Astrocyte (in vitro differentiated cells and primary cell): ENCODE results near the gene MRPL3. TPM values are rescaled to one million over a fixed set of nuclear protein-coding genes. Genes with fewer than 3 reads are reported as not detected.

Source experiments
- DNase-seq: peaks from one replicate; pipeline ENCODE4 v3.0.0-alpha.2; 2010; ENCODE audit warnings: low read depth
- FAIRE-seq: peaks from 2 replicates; lab custom pipeline; 2011; peaks lifted over from hg19 to GRCh38; lab: Jason Lieb, UNC
- H2AFZ ChIP-seq: 2 replicates; pipeline ENCODE4 v1.6.0; 2012; ENCODE audit warnings: low read depth, low read length, inconsistent platforms
- H3K27ac ChIP-seq: 2 replicates; pipeline ENCODE4 v1.5.1; 2011; ENCODE audit warnings: low read depth, low read length, inconsistent platforms
- H3K27me3 ChIP-seq: 2 replicates; pipeline ENCODE4 v1.6.0; 2011; ENCODE audit warnings: low read length, inconsistent platforms; ENCODE audit not compliant: insufficient read depth
- H3K36me3 ChIP-seq: 2 replicates; pipeline ENCODE4 v1.5.1; 2011; ENCODE audit warnings: low read length, inconsistent platforms; ENCODE audit not compliant: insufficient read depth
- H3K4me1 ChIP-seq: 2 replicates; pipeline ENCODE4 v1.5.1; 2011; ENCODE audit warnings: low read length, inconsistent platforms; ENCODE audit not compliant: insufficient read depth
- H3K4me2 ChIP-seq: 2 replicates; pipeline ENCODE4 v1.6.0; 2012; ENCODE audit warnings: low read length, inconsistent platforms
- H3K4me3 ChIP-seq: 2 replicates; pipeline ENCODE4 v1.5.1; 2011; ENCODE audit warnings: low read depth, mild to moderate bottlenecking, low read length, inconsistent platforms; ENCODE audit not compliant: insufficient read depth
- H3K79me2 ChIP-seq: 2 replicates; pipeline ENCODE4 v1.6.0; 2012; ENCODE audit warnings: mild to moderate bottlenecking, low read length, inconsistent platforms; ENCODE audit not compliant: insufficient read depth
- H3K9ac ChIP-seq: 2 replicates; pipeline ENCODE4 v1.6.0; 2012; ENCODE audit warnings: mild to moderate bottlenecking, low read length, inconsistent platforms
- H3K9me3 ChIP-seq: 2 replicates; pipeline ENCODE4 v1.5.1; 2012; ENCODE audit warnings: low read depth, mild to moderate bottlenecking, low read length, inconsistent platforms; ENCODE audit not compliant: insufficient read depth
- H4K20me1 ChIP-seq: 2 replicates; pipeline ENCODE4 v1.6.0; 2012; ENCODE audit warnings: low read length, inconsistent platforms; ENCODE audit not compliant: insufficient read depth
- H3K27ac Mint-ChIP-seq: one replicate; pipeline ENCODE4 v1.8.0; 2021; ENCODE audit warnings: mild to moderate bottlenecking, mixed read lengths; ENCODE audit not compliant: unreplicated experiment
- H3K27me3 Mint-ChIP-seq: one replicate; pipeline ENCODE4 v1.8.0; 2021; ENCODE audit warnings: low read depth, mixed read lengths; ENCODE audit not compliant: unreplicated experiment
- H3K36me3 Mint-ChIP-seq: one replicate; pipeline ENCODE4 v1.8.0; 2021; ENCODE audit warnings: low read depth, mixed read lengths; ENCODE audit not compliant: unreplicated experiment
- H3K4me1 Mint-ChIP-seq: one replicate; pipeline ENCODE4 v1.8.0; 2021; ENCODE audit warnings: low read depth, mixed read lengths; ENCODE audit not compliant: unreplicated experiment
- H3K4me3 Mint-ChIP-seq: one replicate; pipeline ENCODE4 v1.8.0; 2021; ENCODE audit warnings: mild to moderate bottlenecking, moderate library complexity, mixed read lengths; ENCODE audit not compliant: unreplicated experiment
- H3K9me3 Mint-ChIP-seq: one replicate; pipeline ENCODE4 v1.8.0; 2021; ENCODE audit warnings: mild to moderate bottlenecking, mixed read lengths; ENCODE audit not compliant: unreplicated experiment
- EZH2 ChIP-seq: IDR thresholded peaks from 2 replicates; pipeline ENCODE4 v1.6.1; 2012; ENCODE audit warnings: mild to moderate bottlenecking, low read length, inconsistent platforms; ENCODE audit not compliant: insufficient read depth
- total RNA-seq: library from RNA; stranded (reverse); gene quantifications from 2 replicates; pipeline ENCODE4 v1.2.1, GENCODE V29; 2021
- TF ChIP-seq, protein P1 (sequence below): IDR thresholded peaks from 2 replicates; pipeline ENCODE4 v1.5.1; 2011; ENCODE audit warnings: low read depth, mild to moderate bottlenecking, inconsistent platforms, low read length, moderate library complexity; ENCODE audit not compliant: insufficient read depth

The MRPL3 gene
- total RNA-seq, 1 donor from 2014 or later: 76.1 TPM

DNA sequence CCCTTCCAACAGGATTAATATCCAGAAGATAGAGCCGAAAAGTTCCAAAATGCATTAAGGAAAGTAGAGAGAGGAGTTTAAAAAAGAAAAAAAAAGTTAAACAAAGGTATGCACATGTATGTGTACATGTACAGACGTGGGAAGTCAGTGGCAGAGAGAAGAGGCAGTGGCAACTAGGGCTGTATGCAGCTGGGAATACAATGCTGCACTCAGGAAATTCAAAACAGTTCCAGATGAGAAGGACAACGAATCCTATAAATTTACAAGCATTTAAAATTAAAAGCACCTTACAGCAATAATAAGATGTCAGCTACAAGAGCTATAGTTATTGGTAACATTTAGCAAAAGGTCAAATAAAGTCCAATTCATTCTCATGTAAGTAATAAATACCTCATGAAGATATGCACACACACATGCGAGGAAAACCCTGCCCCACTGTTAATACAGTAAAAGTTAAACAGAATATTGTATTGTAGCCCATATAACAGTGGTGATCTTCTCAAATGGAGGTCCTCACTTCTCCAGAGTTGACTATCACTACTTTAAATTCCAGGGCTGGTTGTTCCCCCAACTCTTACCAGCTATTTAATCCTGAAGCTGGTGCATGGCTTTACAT is 18.2 kb downstream of the MRPL3 start:
- Histone ChIP-seq H3K4me1 (no peaks in the 10 kb centered on the region), H4K20me1 (peaks cover 17% of the 10 kb centered on the region), H3K79me2 (peaks cover 12% of the 10 kb centered on the region), H3K4me3 (no peak overlapping the region), H3K27ac (no peak overlapping the region), H3K9me3 (no peaks in the 10 kb centered on the region), H2AFZ (no peak overlapping the region), H3K36me3 (peaks cover 14% of the 10 kb centered on the region), H3K9ac (no peak overlapping the region), H3K27me3 (no peaks in the 10 kb centered on the region), H3K4me2 (no peak overlapping the region)
- Mint-ChIP-seq H3K4me3 (no peak overlapping the region), H3K27me3 (no peaks in the 10 kb centered on the region), H3K36me3 (peaks cover 5% of the 10 kb centered on the region), H3K4me1 (peaks cover 15% of the 10 kb centered on the region), H3K27ac (peak overlapping the region; percentile 71), H3K9me3 (no peaks in the 10 kb centered on the region)
- no peak for FAIRE-seq
- TF ChIP-seq EZH2: no peak
- TF ChIP-seq, protein P1, sequence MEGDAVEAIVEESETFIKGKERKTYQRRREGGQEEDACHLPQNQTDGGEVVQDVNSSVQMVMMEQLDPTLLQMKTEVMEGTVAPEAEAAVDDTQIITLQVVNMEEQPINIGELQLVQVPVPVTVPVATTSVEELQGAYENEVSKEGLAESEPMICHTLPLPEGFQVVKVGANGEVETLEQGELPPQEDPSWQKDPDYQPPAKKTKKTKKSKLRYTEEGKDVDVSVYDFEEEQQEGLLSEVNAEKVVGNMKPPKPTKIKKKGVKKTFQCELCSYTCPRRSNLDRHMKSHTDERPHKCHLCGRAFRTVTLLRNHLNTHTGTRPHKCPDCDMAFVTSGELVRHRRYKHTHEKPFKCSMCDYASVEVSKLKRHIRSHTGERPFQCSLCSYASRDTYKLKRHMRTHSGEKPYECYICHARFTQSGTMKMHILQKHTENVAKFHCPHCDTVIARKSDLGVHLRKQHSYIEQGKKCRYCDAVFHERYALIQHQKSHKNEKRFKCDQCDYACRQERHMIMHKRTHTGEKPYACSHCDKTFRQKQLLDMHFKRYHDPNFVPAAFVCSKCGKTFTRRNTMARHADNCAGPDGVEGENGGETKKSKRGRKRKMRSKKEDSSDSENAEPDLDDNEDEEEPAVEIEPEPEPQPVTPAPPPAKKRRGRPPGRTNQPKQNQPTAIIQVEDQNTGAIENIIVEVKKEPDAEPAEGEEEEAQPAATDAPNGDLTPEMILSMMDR: no peak
- no peak for DNase-seq

GRCh38 chr3:131480116-131480515 is 22.7 kb downstream of the MRPL3 start:
- H3K4me3 Mint-ChIP-seq: no peak overlapping the region
- Histone ChIP-seq H4K20me1 (peaks cover 13% of the 10 kb centered on the region), H3K4me3 (no peak overlapping the region), H3K79me2 (peaks cover 30% of the 10 kb centered on the region), H3K27ac (no peak overlapping the region), H3K4me2 (no peak overlapping the region), H3K9me3 (no peaks in the 10 kb centered on the region), H3K9ac (no peak overlapping the region), H2AFZ (no peak overlapping the region), H3K36me3 (peaks cover 11% of the 10 kb centered on the region), H3K4me1 (no peaks in the 10 kb centered on the region), H3K27me3 (no peaks in the 10 kb centered on the region)
- no peak for FAIRE-seq
- H3K4me1 Mint-ChIP-seq: peaks cover 8% of the 10 kb centered on the region
- TF ChIP-seq EZH2: no peak
- TF ChIP-seq, protein P1: no peak
- H3K36me3 Mint-ChIP-seq: peaks cover 2% of the 10 kb centered on the region
- H3K9me3 Mint-ChIP-seq: no peaks in the 10 kb centered on the region
- H3K27me3 Mint-ChIP-seq: no peaks in the 10 kb centered on the region
- DNase-seq: no peak
- no peak overlapping the region for H3K27ac Mint-ChIP-seq

DNA sequence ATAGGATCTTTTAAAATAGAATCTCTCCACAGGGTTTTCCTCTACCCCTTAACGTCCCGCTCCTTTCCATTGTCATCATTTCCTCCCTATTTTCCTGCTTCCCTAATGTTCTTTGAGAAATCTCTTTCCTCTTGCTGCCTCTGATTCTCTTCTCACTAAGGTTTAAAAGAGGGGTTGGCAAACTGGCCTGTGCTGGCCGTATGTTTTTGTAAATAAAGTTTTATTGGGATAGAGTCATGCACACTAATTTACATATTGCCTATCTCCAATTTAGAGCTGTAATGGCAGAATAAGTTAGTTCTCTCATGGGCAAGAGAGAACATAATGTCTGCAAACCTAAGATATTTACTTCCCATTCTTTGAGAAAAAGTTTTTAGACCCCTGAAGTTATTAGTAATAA is 25.0 kb downstream of the MRPL3 start:
- Mint-ChIP-seq H3K27ac (no peak overlapping the region), H3K9me3 (no peaks in the 10 kb centered on the region), H3K36me3 (no peaks in the 10 kb centered on the region), H3K27me3 (no peaks in the 10 kb centered on the region), H3K4me1 (peaks cover 12% of the 10 kb centered on the region), H3K4me3 (no peak overlapping the region)
- peaks cover 15% of the 10 kb centered on the region for H4K20me1 ChIP-seq
- H3K27ac ChIP-seq: no peak overlapping the region
- H3K9ac ChIP-seq: no peak overlapping the region
- H3K79me2 ChIP-seq: peaks cover 43% of the 10 kb centered on the region
- FAIRE-seq: no peak
- H3K4me3 ChIP-seq: no peak overlapping the region
- no peaks in the 10 kb centered on the region for H3K4me1 ChIP-seq
- no peaks in the 10 kb centered on the region for H3K27me3 ChIP-seq
- TF ChIP-seq EZH2: no peak
- TF ChIP-seq, protein P1: no peak
- no peak for DNase-seq
- no peak overlapping the region for H2AFZ ChIP-seq
- no peaks in the 10 kb centered on the region for H3K9me3 ChIP-seq
- H3K36me3 ChIP-seq: peaks cover 8% of the 10 kb centered on the region
- H3K4me2 ChIP-seq: no peak overlapping the region
